Smooth muscle cell (in vitro differentiated cells): ENCODE data around the gene MLH3. TPM values are rescaled to one million over a fixed set of nuclear protein-coding genes. Genes with fewer than 3 reads are reported as not detected.
A peak's percentile ranks its signal among the peaks of the same experiment; 100 is the strongest.

Source experiments
- DNase-seq: peaks from one replicate; lab custom pipeline; 2025; ENCODE audit not compliant: unreplicated experiment; lab: John Stamatoyannopoulos, UW
- H2AFZ ChIP-seq: fragments of 200-600 bp; sonication (generic); 2 replicates; pipeline ENCODE4 v1.6.0; 2016; ENCODE audit warnings: antibody characterized with exemption, low read depth, mild to moderate bottlenecking
- H3F3A ChIP-seq: fragments of 200-600 bp; sonication (generic); 2 replicates; pipeline ENCODE4 v1.6.0; 2017; ENCODE audit warnings: antibody characterized with exemption, low read depth
- H3K27ac ChIP-seq: fragments of 200-600 bp; sonication (generic); 2 replicates; pipeline ENCODE4 v1.5.1; 2016; ENCODE audit warnings: low read depth, mild to moderate bottlenecking
- H3K27me3 ChIP-seq: fragments of 200-600 bp; sonication (generic); 2 replicates; pipeline ENCODE4 v1.6.1; 2016; ENCODE audit warnings: low read depth, mild to moderate bottlenecking
- H3K36me3 ChIP-seq: fragments of 200-600 bp; sonication (generic); 2 replicates; pipeline ENCODE4 v1.5.1; 2016; ENCODE audit warnings: low read depth
- H3K4me1 ChIP-seq: fragments of 200-600 bp; sonication (generic); 2 replicates; pipeline ENCODE4 v1.5.1; 2016; ENCODE audit warnings: low read depth
- H3K4me2 ChIP-seq: fragments of 200-600 bp; sonication (generic); 2 replicates; pipeline ENCODE4 v1.6.0; 2016; ENCODE audit warnings: mild to moderate bottlenecking
- H3K4me3 ChIP-seq: fragments of 200-600 bp; sonication (generic); 2 replicates; pipeline ENCODE4 v1.5.1; 2016; ENCODE audit warnings: mild to moderate bottlenecking
- H3K79me2 ChIP-seq: fragments of 200-600 bp; sonication (generic); 2 replicates; pipeline ENCODE4 v1.6.0; 2016; ENCODE audit warnings: low read depth, mild to moderate bottlenecking
- H3K9ac ChIP-seq: fragments of 200-600 bp; sonication (generic); 2 replicates; pipeline ENCODE4 v1.6.0; 2016; ENCODE audit warnings: low read depth
- H3K9me3 ChIP-seq: fragments of 200-600 bp; sonication (generic); replicated peaks from 2 replicates; pipeline ENCODE4 v1.5.1; 2016; ENCODE audit warnings: low read depth
- H4K20me1 ChIP-seq: fragments of 200-600 bp; sonication (generic); 2 replicates; pipeline ENCODE4 v1.6.0; 2016; ENCODE audit warnings: low read depth
- CTCF ChIP-seq: fragments of 200-600 bp; sonication (generic); IDR thresholded peaks from 2 replicates; pipeline ENCODE4 v1.5.1; 2017; ENCODE audit warnings: borderline replicate concordance, mild to moderate bottlenecking, antibody characterized with exemption; ENCODE audit not compliant: insufficient read depth, poor library complexity, severe bottlenecking
- WGBS: methylation state at CpG from one replicate; pipeline ENCODE4 v1.1.7; 2016; ENCODE audit warnings: low lambda C conversion rate; 5-methylcytosine and 5-hydroxymethylcytosine counted together
- polyA plus RNA-seq: library from polyadenylated mRNA; unstranded; fragments of >200 nt; fragmentation: Nextera tagmentation; extraction: Ambion mirVana; gene quantifications from 2 replicates; pipeline ENCODE4 v1.2.1, GENCODE V29; 2016
- total RNA-seq: library from RNA; depleted of rRNA; stranded (reverse); fragments of >200 nt; gene quantifications from 2 replicates; pipeline ENCODE4 v1.2.3, GENCODE V29; 2014

The MLH3 gene
- total and polyA plus RNA-seq, 2 experiments from 2014 or later: 9.6 to 18.9 TPM

GRCh38 chr14:75023108-75023507, 28.2 kb downstream of the MLH3 start:
- DNase-seq: no peak
- TF ChIP-seq CTCF: no peak
- H3F3A ChIP-seq: no peaks in the 10 kb centered on the region

GRCh38 chr14:75022655-75023054, 28.6 kb downstream of the MLH3 start:
- H3K36me3 ChIP-seq: peaks cover 5% of the 10 kb centered on the region
- no peak overlapping the region for H2AFZ ChIP-seq
- no peak overlapping the region for H3K4me2 ChIP-seq
- H3K27ac ChIP-seq: no peak overlapping the region
- no peaks in the 10 kb centered on the region for H3K79me2 ChIP-seq
- H3F3A ChIP-seq: no peaks in the 10 kb centered on the region
- no peak overlapping the region for H3K4me3 ChIP-seq
- no peaks in the 10 kb centered on the region for H4K20me1 ChIP-seq
- H3K9ac ChIP-seq: no peak overlapping the region
- WGBS: 84% methylated on average over 8 of the region's 8 CpGs
- H3K4me1 ChIP-seq: no peaks in the 10 kb centered on the region
- H3K27me3 ChIP-seq: no peaks in the 10 kb centered on the region
- no peak for DNase-seq
- peak; percentile 27 for TF ChIP-seq CTCF
- H3K9me3 ChIP-seq: no peaks in the 10 kb centered on the region

More at GRCh38 chr14:75023108-75023507, 28.2 kb downstream of the MLH3 start:
- H3K9ac ChIP-seq: no peak overlapping the region
- H4K20me1 ChIP-seq: no peaks in the 10 kb centered on the region
- H3K27me3 ChIP-seq: no peaks in the 10 kb centered on the region
- 88% methylated on average over 1 of the region's 1 CpG for WGBS
- H3K27ac ChIP-seq: no peak overlapping the region
- H3K9me3 ChIP-seq: no peaks in the 10 kb centered on the region
- H3K4me3 ChIP-seq: no peak overlapping the region
- no peaks in the 10 kb centered on the region for H3K79me2 ChIP-seq
- no peak overlapping the region for H3K4me2 ChIP-seq
- no peaks in the 10 kb centered on the region for H3K4me1 ChIP-seq
- no peak overlapping the region for H2AFZ ChIP-seq
- H3K36me3 ChIP-seq: peaks cover 5% of the 10 kb centered on the region

- no peaks in the 10 kb centered on the region for H3K9me3 ChIP-seq
- no peak overlapping the region for H2AFZ ChIP-seq
- H3K4me1 ChIP-seq: no peaks in the 10 kb centered on the region
- H3K4me2 ChIP-seq: no peak overlapping the region
- no peaks in the 10 kb centered on the region for H3K79me2 ChIP-seq
- no peaks in the 10 kb centered on the region for H3K27me3 ChIP-seq
- no peak overlapping the region for H3K9ac ChIP-seq
- TF ChIP-seq CTCF: no peak
- WGBS: 74% methylated on average over 3 of the region's 3 CpGs
- no peaks in the 10 kb centered on the region for H3F3A ChIP-seq
- peak overlapping the region; percentile 19 for H3K27ac ChIP-seq
- H3K4me3 ChIP-seq: no peak overlapping the region
- peaks cover 20% of the 10 kb centered on the region for H3K36me3 ChIP-seq
- H4K20me1 ChIP-seq: no peaks in the 10 kb centered on the region
- DNase-seq: no peak
These were observed 32.6 kb downstream of the MLH3 start for GRCh38 chr14:75018694-75019093.

GRCh38 chr14:75016815-75017214, 34.5 kb downstream of the MLH3 start:
- H3K9ac ChIP-seq: no peak overlapping the region
- DNase-seq: no peak
- H3K4me3 ChIP-seq: no peak overlapping the region
- no peaks in the 10 kb centered on the region for H3K27me3 ChIP-seq
- peaks cover 20% of the 10 kb centered on the region for H3K36me3 ChIP-seq
- H3K9me3 ChIP-seq: no peaks in the 10 kb centered on the region
- no peaks in the 10 kb centered on the region for H3K79me2 ChIP-seq
- H3K27ac ChIP-seq: no peak overlapping the region
- H3K4me1 ChIP-seq: no peaks in the 10 kb centered on the region
- 98% methylated on average over 3 of the region's 3 CpGs for WGBS
- no peak overlapping the region for H3K4me2 ChIP-seq
- no peak for TF ChIP-seq CTCF
- no peak overlapping the region for H2AFZ ChIP-seq
- no peaks in the 10 kb centered on the region for H4K20me1 ChIP-seq
- H3F3A ChIP-seq: peaks cover 11% of the 10 kb centered on the region
